MM.1S (cell line): ENCODE results near the gene ANKRD12.

Experiments
- DNase-seq: peaks from one replicate; pipeline ENCODE4 v3.0.0-alpha.2; 2015
- H2AFZ ChIP-seq: fragments of 300-600 bp; sonication (generic); 2 replicates; pipeline ENCODE4 v1.6.0; 2016; ENCODE audit warnings: antibody characterized with exemption, low read length
- H3F3A ChIP-seq: fragments of 300-600 bp; sonication (generic); 2 replicates; pipeline ENCODE4 v1.6.1; 2016; ENCODE audit warnings: mild to moderate bottlenecking, antibody characterized with exemption, low read length, moderate library complexity, mixed read lengths; ENCODE audit not compliant: insufficient read depth
- H3K27ac ChIP-seq: fragments of 300-600 bp; sonication (generic); 2 replicates; pipeline ENCODE4 v1.5.1; 2016; ENCODE audit warnings: mild to moderate bottlenecking, low read length
- H3K27me3 ChIP-seq: fragments of 300-600 bp; sonication (generic); replicated peaks from 2 replicates; pipeline ENCODE4 v1.6.0; 2016; ENCODE audit warnings: low read length; ENCODE audit not compliant: insufficient read depth
- H3K36me3 ChIP-seq: fragments of 300-600 bp; sonication (generic); replicated peaks from 2 replicates; pipeline ENCODE4 v1.6.1; 2016; ENCODE audit warnings: mild to moderate bottlenecking, low read length, mixed read lengths; ENCODE audit not compliant: insufficient read depth
- H3K4me1 ChIP-seq: fragments of 300-600 bp; sonication (generic); 2 replicates; pipeline ENCODE4 v1.6.1; 2016; ENCODE audit warnings: low read length, mixed read lengths
- H3K4me2 ChIP-seq: fragments of 300-600 bp; sonication (generic); 2 replicates; pipeline ENCODE4 v1.6.0; 2016; ENCODE audit warnings: low read depth, low read length
- H3K4me3 ChIP-seq: fragments of 300-600 bp; sonication (generic); 2 replicates; pipeline ENCODE4 v1.5.1; 2016; ENCODE audit warnings: low read length, mixed read lengths
- H3K79me2 ChIP-seq: fragments of 300-600 bp; sonication (generic); 2 replicates; pipeline ENCODE4 v1.6.1; 2016; ENCODE audit warnings: mixed run types, low read length, mixed read lengths
- H3K9ac ChIP-seq: fragments of 300-600 bp; sonication (generic); 2 replicates; pipeline ENCODE4 v1.6.1; 2016; ENCODE audit warnings: low read length, mixed read lengths
- H3K9me2 ChIP-seq: fragments of 300-600 bp; sonication (generic); replicated peaks from 2 replicates; pipeline ENCODE4 v1.6.1; 2016; ENCODE audit warnings: mild to moderate bottlenecking, low read length, mixed read lengths; ENCODE audit not compliant: insufficient read depth
- H3K9me3 ChIP-seq: fragments of 300-600 bp; sonication (generic); replicated peaks from 2 replicates; pipeline ENCODE4 v1.6.1; 2016; ENCODE audit warnings: mild to moderate bottlenecking, low read length, mixed read lengths; ENCODE audit not compliant: insufficient read depth
- H4K20me1 ChIP-seq: fragments of 300-600 bp; sonication (generic); 2 replicates; pipeline ENCODE4 v1.6.1; 2016; ENCODE audit warnings: mild to moderate bottlenecking, low read length, moderate library complexity, mixed read lengths; ENCODE audit not compliant: insufficient read depth
- EZH2 ChIP-seq: fragments of 300-600 bp; sonication (generic); optimal IDR thresholded peaks from 2 replicates; pipeline ENCODE3; 2017; ENCODE audit warnings: low read depth, mild to moderate bottlenecking, antibody characterized with exemption, low read length, mixed read lengths
- EZH2phosphoT487 ChIP-seq: fragments of 300-600 bp; sonication (generic); IDR thresholded peaks from 2 replicates; pipeline ENCODE4 v1.6.1; 2018; ENCODE audit warnings: antibody characterized with exemption, low read length
- TF ChIP-seq, protein P1 (sequence below): fragments of 300-600 bp; sonication (generic); IDR thresholded peaks from 2 replicates; pipeline ENCODE4 v1.5.1; 2016; ENCODE audit warnings: antibody characterized with exemption, low read length, mixed read lengths

ANKRD12 gene

DNA sequence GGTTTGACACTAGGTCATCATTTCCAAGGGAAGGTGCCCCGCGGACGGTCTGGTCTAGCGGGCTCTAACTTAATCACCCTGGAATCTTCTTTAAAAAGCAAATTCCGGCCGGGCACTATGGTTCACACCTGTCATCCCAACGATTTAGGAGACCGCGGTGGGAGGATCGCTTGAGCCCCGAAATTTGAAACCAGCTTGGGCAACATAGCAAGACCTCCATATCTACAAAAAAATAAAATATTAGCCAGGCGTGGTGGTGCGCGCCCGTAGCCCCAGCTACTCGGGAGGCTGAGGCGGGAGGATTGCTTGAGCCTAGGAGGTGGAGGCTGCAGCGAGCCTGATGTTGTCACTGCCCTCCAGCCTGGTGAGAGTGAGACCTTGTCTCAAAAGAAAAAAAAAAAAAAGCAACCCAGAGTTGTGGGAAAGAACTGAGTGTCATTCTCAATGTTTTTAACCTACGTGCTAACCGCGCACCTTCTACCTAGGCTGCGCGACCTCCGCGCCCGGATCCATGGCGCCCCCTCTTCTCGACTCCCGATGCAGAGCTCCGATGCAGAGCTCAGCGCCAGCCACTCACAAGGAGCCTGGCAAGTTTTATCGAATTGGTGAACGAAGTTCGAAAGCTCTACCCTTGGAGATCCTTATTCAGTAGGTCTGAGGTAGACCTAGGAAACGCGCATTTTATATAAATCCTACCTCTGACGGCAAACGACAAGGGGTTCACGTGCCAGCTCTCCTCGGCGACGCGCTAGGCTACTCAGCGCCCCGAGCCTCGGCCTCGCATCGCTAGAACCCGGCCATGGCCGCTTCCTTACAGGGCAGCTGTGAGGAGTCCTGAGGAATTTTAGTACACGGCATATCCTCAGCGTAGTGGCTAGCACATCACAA is 197.1 kb downstream of the ANKRD12 start:
- H3K4me2 ChIP-seq, result peak overlapping the region; percentile 84
- peak overlapping the region; percentile 80 for H2AFZ ChIP-seq
- no peaks in the 10 kb centered on the region for H3K27me3 ChIP-seq
- no peak for DNase-seq
- no peaks in the 10 kb centered on the region for H3K36me3 ChIP-seq
- peak overlapping the region; percentile 21; the same call in 1 of the 2 replicates for H3K27ac ChIP-seq
- peak overlapping the region; percentile 5; the same call in 1 of the 2 replicates for H3K9ac ChIP-seq
- H3K9me2 ChIP-seq, result no peaks in the 10 kb centered on the region
- H3K4me3 ChIP-seq, result peak overlapping the region; percentile 66
- peaks cover 8% of the 10 kb centered on the region; the same call in 1 of the 2 replicates for H3K4me1 ChIP-seq
- peaks cover 31% of the 10 kb centered on the region for H3K79me2 ChIP-seq
- 0 out of 2 replicates have a peak, but pooled peaks cover 4% of the 10 kb centered on the region for H3F3A ChIP-seq
- TF ChIP-seq, protein P1, sequence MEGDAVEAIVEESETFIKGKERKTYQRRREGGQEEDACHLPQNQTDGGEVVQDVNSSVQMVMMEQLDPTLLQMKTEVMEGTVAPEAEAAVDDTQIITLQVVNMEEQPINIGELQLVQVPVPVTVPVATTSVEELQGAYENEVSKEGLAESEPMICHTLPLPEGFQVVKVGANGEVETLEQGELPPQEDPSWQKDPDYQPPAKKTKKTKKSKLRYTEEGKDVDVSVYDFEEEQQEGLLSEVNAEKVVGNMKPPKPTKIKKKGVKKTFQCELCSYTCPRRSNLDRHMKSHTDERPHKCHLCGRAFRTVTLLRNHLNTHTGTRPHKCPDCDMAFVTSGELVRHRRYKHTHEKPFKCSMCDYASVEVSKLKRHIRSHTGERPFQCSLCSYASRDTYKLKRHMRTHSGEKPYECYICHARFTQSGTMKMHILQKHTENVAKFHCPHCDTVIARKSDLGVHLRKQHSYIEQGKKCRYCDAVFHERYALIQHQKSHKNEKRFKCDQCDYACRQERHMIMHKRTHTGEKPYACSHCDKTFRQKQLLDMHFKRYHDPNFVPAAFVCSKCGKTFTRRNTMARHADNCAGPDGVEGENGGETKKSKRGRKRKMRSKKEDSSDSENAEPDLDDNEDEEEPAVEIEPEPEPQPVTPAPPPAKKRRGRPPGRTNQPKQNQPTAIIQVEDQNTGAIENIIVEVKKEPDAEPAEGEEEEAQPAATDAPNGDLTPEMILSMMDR, result no peak
- TF ChIP-seq EZH2 (no peak), EZH2phosphoT487 (no peak)
- no peaks in the 10 kb centered on the region for H3K9me3 ChIP-seq
- H4K20me1 ChIP-seq, result no peaks in the 10 kb centered on the region

DNA sequence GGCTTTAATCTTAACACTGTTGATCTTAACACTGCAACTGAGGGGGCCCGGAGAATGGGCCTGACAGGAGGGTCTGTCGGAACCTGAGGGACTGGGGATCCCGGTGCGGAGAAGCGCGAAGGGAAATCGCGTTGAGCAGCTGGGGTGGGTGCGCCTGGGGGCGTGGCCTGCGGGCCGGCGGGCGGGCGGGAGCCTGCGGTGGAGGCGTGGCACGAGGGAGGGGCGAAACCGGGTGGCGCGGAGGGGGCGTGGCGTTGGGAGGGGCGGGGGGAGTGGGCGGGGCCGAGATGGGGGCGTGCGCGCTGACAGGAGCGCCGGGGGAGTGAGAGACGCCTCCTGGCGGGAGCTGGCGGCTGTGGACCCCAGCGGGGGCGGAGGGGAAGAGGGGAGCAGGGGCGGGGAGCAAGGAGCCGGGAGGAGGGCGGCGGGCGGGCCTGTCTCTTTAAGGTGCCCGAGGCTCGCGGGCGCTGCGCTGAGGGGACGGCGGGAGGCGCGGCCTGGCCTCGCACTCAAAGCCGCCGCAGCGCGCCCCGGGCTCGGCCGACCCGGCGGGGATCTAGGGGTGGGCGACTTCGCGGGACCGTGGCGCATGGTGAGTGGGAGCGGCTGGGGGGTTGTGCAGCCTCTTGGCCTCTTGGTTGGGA is 197.9 kb downstream of the ANKRD12 start, which contains the start of gene TWSG1:
Gene TWSG1, plus strand, starts transcription at position 445 of the 644 bp plus-strand sequence. CDS start 2,457 bp downstream, outside the sequence.
- H3K9me2 ChIP-seq, result no peaks in the 10 kb centered on the region
- peak within 1 kb of the TSS; percentile 80 for H2AFZ ChIP-seq
- TF ChIP-seq, protein P1, result peak; percentile 10
- no peak for TF ChIP-seq EZH2
- H3K27ac ChIP-seq, result peak within 1 kb of the TSS; percentile 21; the same call in 1 of the 2 replicates
- no peaks in the 10 kb centered on the region for H3K36me3 ChIP-seq
- H3K9ac ChIP-seq, result peak within 1 kb of the TSS; percentile 76
- H3K4me1 ChIP-seq, result peaks cover 8% of the 10 kb centered on the region; the same call in 1 of the 2 replicates
- peak within 1 kb of the TSS; percentile 84 for H3K4me2 ChIP-seq
- 0 out of 2 replicates have a peak, but pooled peaks cover 4% of the 10 kb centered on the region for H3F3A ChIP-seq
- no peaks in the 10 kb centered on the region for H4K20me1 ChIP-seq
- peak within 1 kb of the TSS; percentile 83 for H3K4me3 ChIP-seq
- H3K79me2 ChIP-seq, result peaks cover 38% of the 10 kb centered on the region
- H3K27me3 ChIP-seq, result no peaks in the 10 kb centered on the region
- no peaks in the 10 kb centered on the region for H3K9me3 ChIP-seq
- DNase-seq, result peak; percentile 94

DNA sequence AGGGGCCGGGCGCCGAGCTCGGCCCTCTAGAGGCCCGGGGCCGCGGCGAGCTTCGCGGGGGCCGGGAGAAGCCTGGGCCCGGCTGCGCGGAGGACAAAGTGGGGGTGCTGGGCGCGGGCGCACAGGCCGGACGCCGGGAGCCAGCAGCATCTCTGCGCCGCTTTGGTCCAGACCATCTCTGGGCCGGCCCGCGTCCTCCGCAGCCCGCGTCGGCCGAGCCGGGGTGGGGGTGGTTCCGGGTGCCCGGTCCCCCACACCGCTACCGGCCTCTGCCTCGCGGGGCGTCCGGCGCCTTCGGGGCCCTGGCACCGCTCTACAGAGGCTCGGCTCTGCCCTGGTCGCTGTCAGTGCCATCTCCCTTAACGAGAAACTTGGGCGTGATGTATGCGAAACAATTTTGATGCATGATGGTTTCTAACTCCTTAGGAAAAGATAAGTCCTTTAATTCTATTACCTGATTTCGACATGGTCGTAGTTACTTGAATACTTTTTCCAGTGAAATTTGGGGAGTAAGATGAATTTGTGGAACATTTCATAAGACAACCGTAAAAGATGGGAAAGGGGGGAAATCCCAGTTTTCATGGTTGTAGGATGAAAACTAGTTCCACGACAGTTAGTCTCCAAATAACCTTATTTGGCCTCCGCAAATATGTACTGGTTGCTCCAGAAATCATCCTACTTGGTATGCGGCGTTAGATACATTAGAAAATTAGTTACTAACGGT is 198.6 kb downstream of the ANKRD12 start:
- Histone ChIP-seq H3K27me3 (no peaks in the 10 kb centered on the region), H4K20me1 (no peaks in the 10 kb centered on the region), H3K4me2 (peak overlapping the region; percentile 77), H3K9me3 (no peaks in the 10 kb centered on the region), H3K9ac (peak overlapping the region; percentile 76), H3K4me3 (peak overlapping the region; percentile 83), H3K36me3 (no peaks in the 10 kb centered on the region), H3K4me1 (peaks cover 8% of the 10 kb centered on the region; the same call in 1 of the 2 replicates), H3F3A (0 out of 2 replicates have a peak, but pooled peaks cover 4% of the 10 kb centered on the region), H2AFZ (peak overlapping the region; percentile 69), H3K79me2 (peaks cover 38% of the 10 kb centered on the region), H3K9me2 (no peaks in the 10 kb centered on the region), H3K27ac (no peak overlapping the region; the same call in 1 of the 2 replicates)
- peak; percentile 56 for DNase-seq
- TF ChIP-seq EZH2phosphoT487, result no peak
- TF ChIP-seq, protein P1, result no peak; the same call in 1 of the 2 replicates
- no peak for TF ChIP-seq EZH2
